ENCODE results near the gene ERCC6.

GRCh38 chr10:49486009-49486408, 52.9 kb downstream of the ERCC6 start:
- TF ChIP-seq CTCF (IDR thresholded peaks at IDR 0.05) (no peak), POLR2A (IDR thresholded peaks at IDR 0.05) (no peak)
